ENCODE data around the gene SETD6. TPM values are rescaled to one million over a fixed set of nuclear protein-coding genes. Genes with fewer than 3 reads are reported as not detected.

SETD6 gene
- total and polyA plus RNA-seq, 9 of the 15 experiments (the other 6 are each of a cell fraction or from before 2014, with no cell fraction given) = 9.2 to 40.9 (median 19.8) TPM

GRCh38 chr16:58537124-58537906, 22.0 kb downstream of the SETD6 start:
- CTCF ChIA-PET (ENCODE audit: low intra/inter-chr PET ratio) = no interaction called here
- ATAC-seq (no peak), DNase-seq (ENCODE audit: extremely low read depth in 1 of 4, low spot score in 3 of 4) (no peak), FAIRE-seq (no peak)
- POLR2A ChIA-PET = interaction anchor here (0.8 to 1.2 kb wide), 3 partner anchors 10 to 13 kb away, joined by 3 to 4 read pairs (median 3); no protein-coding TSS in a partner anchor
- Histone ChIP-seq H3K9me1 (ENCODE audit: control insufficient read depth, insufficient read depth, low read length) (no peaks in the 10 kb centered on the region), H4K20me1 (replicated peaks; ENCODE audit: control insufficient read depth, insufficient read depth, low read length) (no peaks in the 10 kb centered on the region), H3K36me3 (ENCODE audit: control insufficient read depth, insufficient read depth, low read length) (peaks cover 93% of the 10 kb centered on the region), H2AFZ (ENCODE audit: low read depth, low read length) (no peak overlapping the region), H3K4me3 (no peak overlapping the region), H3K9me3 (replicated peaks; ENCODE audit: control insufficient read depth, insufficient read depth, low read depth, low read length) (no peaks in the 10 kb centered on the region), H3K79me2 (ENCODE audit: control insufficient read depth, insufficient read depth, low read length) (no peaks in the 10 kb centered on the region), H3K9ac (ENCODE audit: insufficient read depth in 1 of 2, low read depth in 2 of 2, low read length in 2 of 2) (no peak overlapping the region), H3K4me1 (replicated peaks in 1 of 2; ENCODE audit: control insufficient read depth in 2 of 2, insufficient read depth in 2 of 2, low read length in 2 of 2) (no peaks in the 10 kb centered on the region), H3K27me3 (ENCODE audit: control insufficient read depth in 2 of 2, insufficient read depth in 2 of 2, low read length in 2 of 2) (no peaks in the 10 kb centered on the region), H3K27ac (ENCODE audit: extremely low read depth, low read depth, low read length) (no peak overlapping the region), H3K4me2 (ENCODE audit: insufficient read depth, low read length) (no peak overlapping the region)
- BruUV-seq (replicated peaks) = no TSS peak
- WGBS (ENCODE audit: insufficient coverage, low coverage, missing lambda C conversion rate) = 89% methylated on average over 10 of the region's 10 CpGs
- in situ Hi-C loops (cut with MboI) (no loop called here), intact Hi-C loops (cut with micrococcal nuclease) (no loop called here)
- TF ChIP-seq IRF2 (CRISPR knock-in tag; IDR thresholded peaks at IDR 0.05) = no peak
- TF ChIP-seq, protein P1, sequence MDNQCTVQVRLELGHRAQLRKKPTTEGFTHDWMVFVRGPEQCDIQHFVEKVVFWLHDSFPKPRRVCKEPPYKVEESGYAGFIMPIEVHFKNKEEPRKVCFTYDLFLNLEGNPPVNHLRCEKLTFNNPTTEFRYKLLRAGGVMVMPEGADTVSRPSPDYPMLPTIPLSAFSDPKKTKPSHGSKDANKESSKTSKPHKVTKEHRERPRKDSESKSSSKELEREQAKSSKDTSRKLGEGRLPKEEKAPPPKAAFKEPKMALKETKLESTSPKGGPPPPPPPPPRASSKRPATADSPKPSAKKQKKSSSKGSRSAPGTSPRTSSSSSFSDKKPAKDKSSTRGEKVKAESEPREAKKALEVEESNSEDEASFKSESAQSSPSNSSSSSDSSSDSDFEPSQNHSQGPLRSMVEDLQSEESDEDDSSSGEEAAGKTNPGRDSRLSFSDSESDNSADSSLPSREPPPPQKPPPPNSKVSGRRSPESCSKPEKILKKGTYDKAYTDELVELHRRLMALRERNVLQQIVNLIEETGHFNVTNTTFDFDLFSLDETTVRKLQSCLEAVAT (IDR thresholded peaks at IDR 0.05) = no peak

DNA sequence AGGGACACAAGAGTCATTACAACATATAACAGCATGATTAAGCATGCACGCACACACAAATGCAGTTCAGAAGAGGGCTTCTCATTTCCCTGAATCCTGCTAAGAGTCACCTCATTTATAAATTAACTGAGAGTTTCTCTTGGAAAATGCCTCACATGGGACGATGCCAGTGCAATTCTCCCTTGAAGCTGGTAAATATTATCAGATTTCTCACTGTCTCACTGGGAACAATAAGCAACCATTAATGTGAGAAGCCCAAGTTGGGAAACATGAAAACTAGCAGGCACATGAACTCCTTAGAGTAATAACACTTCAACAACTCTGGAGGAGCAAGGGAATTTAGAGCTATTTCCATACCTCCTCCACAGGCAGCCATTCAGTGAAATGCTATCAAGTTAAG, 26.4 kb downstream of the SETD6 start:
- in situ Hi-C loops (cut with MboI) = no loop called here
- Histone ChIP-seq H3K9ac (ENCODE audit: insufficient read depth in 1 of 2, low read depth in 2 of 2, low read length in 2 of 2) (no peak overlapping the region), H4K20me1 (replicated peaks; ENCODE audit: control insufficient read depth, insufficient read depth, low read length) (0 out of 2 replicates have a peak, but pooled peaks cover 3% of the 10 kb centered on the region), H3K4me1 (replicated peaks in 1 of 2; ENCODE audit: control insufficient read depth in 2 of 2, insufficient read depth in 2 of 2, low read length in 2 of 2) (no peaks in the 10 kb centered on the region), H3K9me1 (ENCODE audit: control insufficient read depth, insufficient read depth, low read length) (no peaks in the 10 kb centered on the region), H3K4me3 (no peak overlapping the region), H3K36me3 (ENCODE audit: control insufficient read depth, insufficient read depth, low read length) (peaks cover 99% of the 10 kb centered on the region), H3K27me3 (ENCODE audit: control insufficient read depth in 2 of 2, insufficient read depth in 2 of 2, low read length in 2 of 2) (no peaks in the 10 kb centered on the region), H3K27ac (ENCODE audit: extremely low read depth, low read depth, low read length) (no peak overlapping the region), H3K9me3 (replicated peaks; ENCODE audit: control insufficient read depth, insufficient read depth, low read depth, low read length) (no peaks in the 10 kb centered on the region), H3K4me2 (ENCODE audit: insufficient read depth, low read length) (no peak overlapping the region), H3K79me2 (ENCODE audit: control insufficient read depth, insufficient read depth, low read length) (0 out of 3 replicates have a peak, but pooled peaks cover 2% of the 10 kb centered on the region), H2AFZ (ENCODE audit: low read depth, low read length) (no peak overlapping the region)
- intact Hi-C loops (cut with micrococcal nuclease) = loop anchor here (5.0 kb wide), 1 partner anchor 36 kb away; no protein-coding TSS in a partner anchor
- FAIRE-seq (no peak), ATAC-seq (no peak), DNase-seq (ENCODE audit: extremely low read depth in 1 of 4, low spot score in 3 of 4) (no peak)
- ChIA-PET CTCF (ENCODE audit: low intra/inter-chr PET ratio) (no interaction called here), POLR2A (interaction anchor here (2.0 kb wide), 1 partner anchor 22 kb away, joined by 7 read pairs; no protein-coding TSS in a partner anchor)
- no TSS peak for BruUV-seq (replicated peaks)
- 97% methylated on average over 2 of the region's 2 CpGs for WGBS (ENCODE audit: insufficient coverage, low coverage, missing lambda C conversion rate)
- TF ChIP-seq ETV6 (IDR thresholded peaks at IDR 0.05; ENCODE audit: borderline replicate concordance in 1 of 2, low read depth in 2 of 2, low read length in 1 of 2) = no peak
- TF ChIP-seq ETV6 (CRISPR knock-in tag; IDR thresholded peaks at IDR 0.05; ENCODE audit: borderline replicate concordance) = no peak
- TF ChIP-seq TBP (optimal IDR thresholded peaks at IDR 0.05; ENCODE audit: low read depth, low read length) = no peak
- no peak for TF ChIP-seq BCLAF1 (IDR thresholded peaks at IDR 0.05; ENCODE audit: borderline replicate concordance in 1 of 2, control insufficient read depth in 1 of 2, low read depth in 2 of 2, low read length in 1 of 2)
- TF ChIP-seq ZNF668 (CRISPR knock-in tag; IDR thresholded peaks at IDR 0.05) = no peak
- no peak for TF ChIP-seq ZSCAN32 (CRISPR knock-in tag; IDR thresholded peaks at IDR 0.05)
- TF ChIP-seq SMARCB1 (IDR thresholded peaks at IDR 0.05; ENCODE audit: insufficient read length, low read depth) = no peak
- TF ChIP-seq ZNF133 (CRISPR knock-in tag; IDR thresholded peaks at IDR 0.05) = no peak
